A549 treated with Hydrocortisone at 1 μM for 4 hours (cell line): Measurements from ENCODE around the gene PPARA. TPM values are rescaled to one million over a fixed set of nuclear protein-coding genes. Genes with fewer than 3 reads are reported as not detected.

Source experiments
- total RNA-seq: library from RNA; stranded (reverse); fragments of 200-300 nt; extraction: Qiagen RNA extraction; gene quantifications from 5 replicates; pipeline ENCODE4 v1.2.3, GENCODE V29; 2022

PPARA gene
- total RNA-seq = 0.98 to 2.4 TPM (median 1.9 TPM) in 5 replicates

GRCh38 chr22:46150034-46150654, at the start of gene PPARA:
Gene PPARA, plus strand, starts transcription at chr22:46150526. Its CDS starts 47,858 bp downstream, at chr22:46198384.

GRCh38 chr22:46250035-46250782, 99.9 kb downstream of the PPARA start, which contains the start of gene CDPF1:
Gene CDPF1, minus strand, starts transcription at chr22:46250293. Its CDS starts 2,009 bp downstream, at chr22:46248284.

GRCh38 chr22:46263216-46263590, 112.9 kb downstream of the PPARA start, which contains the start of gene PKDREJ:
Gene PKDREJ, minus strand, starts transcription at chr22:46263343. Its CDS starts 21 bp downstream, at chr22:46263322.

GRCh38 chr22:46267431-46268279, 117.3 kb downstream of the PPARA start, which contains the start of gene TTC38:
Gene TTC38, plus strand, starts transcription at chr22:46268008. Its CDS starts 32 bp downstream, at chr22:46268040.

Other genes starting within 250 kb of the PPARA start
- 54.3 to 62.9 TPM (median 59.6 TPM) in 5 replicates for gene WNT7B, start 173.4 kb upstream of the PPARA start, total RNA-seq
- 9.0 to 10.3 TPM (median 9.2 TPM) in 5 replicates for gene CDPF1, start 99.8 kb downstream of the PPARA start, total RNA-seq
- gene PKDREJ, start 112.8 kb downstream of the PPARA start, total RNA-seq = not detected in 5 replicates
- gene TTC38, start 117.5 kb downstream of the PPARA start, total RNA-seq = 12.6 to 17.6 TPM (median 13.5 TPM) in 5 replicates
- 30.2 to 35.3 TPM (median 32.0 TPM) in 5 replicates for gene GTSE1, start 146.3 kb downstream of the PPARA start, total RNA-seq
- 36.4 to 37.4 TPM (median 37.0 TPM) in 5 replicates for gene TRMU, start 185.2 kb downstream of the PPARA start, total RNA-seq